Nephron (organoid): ENCODE results near the gene SHISA6.

ENCODE experiments used
- H3K27ac Mint-ChIP-seq, 3 experiments: 2 replicates each; pipeline ENCODE4 v1.8.0; 2020; ENCODE audit warnings: mixed read lengths in 3 of 3, mild to moderate bottlenecking in 2 of 3, moderate library complexity in 1 of 3
- H3K27me3 Mint-ChIP-seq: 2 replicates; pipeline ENCODE4 v1.8.0; 2021; ENCODE audit warnings: low read depth, mild to moderate bottlenecking, moderate library complexity, mixed read lengths
- H3K36me3 Mint-ChIP-seq: 2 replicates; pipeline ENCODE4 v1.8.0; 2020; ENCODE audit warnings: low read depth, mixed read lengths
- H3K4me1 Mint-ChIP-seq: 2 replicates; pipeline ENCODE4 v1.8.0; 2020; ENCODE audit warnings: mixed read lengths
- H3K4me3 Mint-ChIP-seq, 3 experiments: 2 replicates each; pipeline ENCODE4 v1.8.0; 2020; ENCODE audit warnings: mild to moderate bottlenecking in 3 of 3, mixed read lengths in 3 of 3, moderate library complexity in 2 of 3
- H3K9me3 Mint-ChIP-seq: 2 replicates; pipeline ENCODE4 v1.8.0; 2020; ENCODE audit warnings: mixed read lengths
- TF ChIP-seq, protein P1 (sequence below), 3 experiments: fragments of 200-600 bp; sonication (generic); IDR thresholded peaks; one replicate each; pipeline ENCODE4 v1.5.0; 2021; ENCODE audit warnings: antibody characterized with exemption in 3 of 3; ENCODE audit not compliant: unreplicated experiment in 3 of 3

Gene SHISA6

DNA sequence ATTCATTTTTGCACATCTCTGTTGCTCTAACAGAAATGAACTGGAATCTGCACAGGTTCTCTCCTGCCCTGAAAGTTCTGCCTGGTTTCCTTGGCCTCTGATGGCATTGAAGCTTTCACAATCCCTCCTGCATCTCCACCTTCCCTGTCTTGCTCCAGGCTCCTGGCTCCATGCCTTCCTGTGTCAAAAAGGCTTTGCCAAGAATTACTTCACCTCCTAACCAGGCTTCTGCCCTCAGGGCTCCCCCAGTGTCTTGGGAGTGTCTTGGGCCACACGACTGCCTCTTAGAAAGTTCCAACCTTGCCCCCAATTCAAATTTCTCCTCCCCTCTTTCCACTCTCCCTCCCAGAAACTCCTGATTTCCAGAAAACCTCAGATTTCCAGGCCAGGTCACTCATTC, 320.3 kb downstream of the SHISA6 start:
- Mint-ChIP-seq H3K4me3 (no peak overlapping the region), H3K4me1 (peaks cover 16% of the 10 kb centered on the region), H3K27ac (no peak overlapping the region), H3K27me3 (peaks cover 42% of the 10 kb centered on the region), H3K9me3 (no peaks in the 10 kb centered on the region), H3K36me3 (no peaks in the 10 kb centered on the region)
- TF ChIP-seq, protein P1, sequence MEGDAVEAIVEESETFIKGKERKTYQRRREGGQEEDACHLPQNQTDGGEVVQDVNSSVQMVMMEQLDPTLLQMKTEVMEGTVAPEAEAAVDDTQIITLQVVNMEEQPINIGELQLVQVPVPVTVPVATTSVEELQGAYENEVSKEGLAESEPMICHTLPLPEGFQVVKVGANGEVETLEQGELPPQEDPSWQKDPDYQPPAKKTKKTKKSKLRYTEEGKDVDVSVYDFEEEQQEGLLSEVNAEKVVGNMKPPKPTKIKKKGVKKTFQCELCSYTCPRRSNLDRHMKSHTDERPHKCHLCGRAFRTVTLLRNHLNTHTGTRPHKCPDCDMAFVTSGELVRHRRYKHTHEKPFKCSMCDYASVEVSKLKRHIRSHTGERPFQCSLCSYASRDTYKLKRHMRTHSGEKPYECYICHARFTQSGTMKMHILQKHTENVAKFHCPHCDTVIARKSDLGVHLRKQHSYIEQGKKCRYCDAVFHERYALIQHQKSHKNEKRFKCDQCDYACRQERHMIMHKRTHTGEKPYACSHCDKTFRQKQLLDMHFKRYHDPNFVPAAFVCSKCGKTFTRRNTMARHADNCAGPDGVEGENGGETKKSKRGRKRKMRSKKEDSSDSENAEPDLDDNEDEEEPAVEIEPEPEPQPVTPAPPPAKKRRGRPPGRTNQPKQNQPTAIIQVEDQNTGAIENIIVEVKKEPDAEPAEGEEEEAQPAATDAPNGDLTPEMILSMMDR (IDR thresholded peaks at IDR 0.05; ENCODE audit: unreplicated experiment in 3 of 3) = no peak

DNA sequence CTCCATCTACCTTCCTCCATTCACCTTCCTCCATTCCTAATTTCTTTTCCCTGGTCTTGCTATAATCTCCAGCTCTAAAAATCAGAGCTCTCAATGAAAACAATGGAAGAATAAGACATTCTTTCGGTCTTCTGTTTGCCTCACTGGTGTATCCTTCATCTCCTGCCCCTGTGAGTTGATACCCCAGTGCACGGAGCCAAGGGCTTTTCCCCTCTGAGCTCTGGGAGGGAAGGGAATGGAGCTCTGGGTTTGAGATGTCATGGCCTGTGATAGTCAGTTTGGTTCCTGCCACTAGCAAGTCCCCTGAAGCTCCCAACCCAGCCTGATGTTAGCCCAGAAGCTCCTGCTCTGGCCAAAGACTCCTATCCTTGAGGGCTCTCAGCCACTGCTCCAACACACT, 320.7 kb downstream of the SHISA6 start:
- H3K9me3 Mint-ChIP-seq = no peaks in the 10 kb centered on the region
- no peak overlapping the region for H3K27ac Mint-ChIP-seq

DNA sequence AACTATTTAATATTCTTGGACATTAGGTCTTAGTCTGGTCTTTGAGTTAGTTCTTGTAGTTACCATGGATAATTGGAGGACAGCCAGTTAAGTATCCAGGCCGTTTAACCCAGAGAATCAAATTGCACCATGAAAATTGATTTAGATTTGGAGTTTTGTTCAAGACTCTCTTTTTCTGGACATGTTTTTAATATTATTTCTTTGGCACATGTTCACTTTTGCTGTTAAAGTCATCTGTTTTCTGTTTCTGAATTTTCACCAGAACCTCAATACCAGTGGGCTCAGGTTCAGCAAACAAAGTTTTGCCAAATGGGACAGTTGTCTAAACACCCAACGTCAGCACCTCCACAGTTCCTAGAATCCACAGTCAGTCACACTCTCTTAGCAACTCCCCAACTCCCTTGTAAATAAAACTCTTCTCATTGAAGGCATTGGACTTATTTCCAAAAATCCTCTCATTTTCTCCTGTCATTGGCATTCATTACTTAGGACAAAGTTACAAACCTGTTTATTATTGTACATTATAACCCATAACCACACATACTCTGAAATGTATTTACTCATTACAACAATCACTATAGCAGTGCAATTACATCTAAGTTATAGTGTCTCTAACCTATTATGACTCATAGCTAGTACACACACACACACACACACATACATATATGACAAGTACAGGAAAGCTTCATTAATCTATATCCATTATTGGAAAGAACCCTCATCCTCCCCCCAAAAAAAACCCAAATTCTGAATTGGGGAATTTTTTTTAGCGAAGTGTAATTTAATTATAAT, 323.8 kb downstream of the SHISA6 start:
- TF ChIP-seq, protein P1 (IDR thresholded peaks at IDR 0.05; ENCODE audit: unreplicated experiment in 3 of 3) = no peak
- Mint-ChIP-seq H3K4me3 (no peak overlapping the region), H3K27me3 (peaks cover 25% of the 10 kb centered on the region), H3K9me3 (no peaks in the 10 kb centered on the region), H3K27ac (peak overlapping the region in 1 of 3 experiments; percentile 4), H3K36me3 (no peaks in the 10 kb centered on the region), H3K4me1 (peaks cover 16% of the 10 kb centered on the region)

More for the DNA sequence above, 320.7 kb downstream of the SHISA6 start:
- peaks cover 38% of the 10 kb centered on the region for H3K27me3 Mint-ChIP-seq
- no peak overlapping the region for H3K4me3 Mint-ChIP-seq
- peaks cover 16% of the 10 kb centered on the region for H3K4me1 Mint-ChIP-seq
- TF ChIP-seq, protein P1 (IDR thresholded peaks at IDR 0.05; ENCODE audit: unreplicated experiment in 3 of 3) = no peak
- H3K36me3 Mint-ChIP-seq = no peaks in the 10 kb centered on the region

DNA sequence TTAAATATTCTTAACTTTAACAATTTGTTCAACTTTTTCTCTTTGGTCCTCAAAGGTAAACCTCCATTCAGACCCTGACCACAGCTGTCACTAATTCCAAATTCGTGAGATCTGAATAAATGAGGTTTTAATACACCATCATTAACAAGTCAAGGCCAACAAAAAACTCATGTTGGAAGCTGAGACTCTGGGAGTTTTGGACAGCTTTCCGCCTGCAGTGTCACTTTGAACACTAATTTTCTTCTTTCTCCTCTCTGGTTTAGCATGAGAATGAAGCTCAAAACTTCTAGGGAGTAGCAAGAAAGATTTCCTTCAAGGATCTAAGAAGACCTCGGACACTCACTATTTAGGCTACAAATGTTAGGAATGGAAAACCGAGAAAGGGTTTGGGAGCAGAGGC, 324.6 kb downstream of the SHISA6 start:
- no peak overlapping the region for H3K27ac Mint-ChIP-seq
- H3K4me1 Mint-ChIP-seq = peaks cover 16% of the 10 kb centered on the region
- no peak overlapping the region for H3K4me3 Mint-ChIP-seq
- TF ChIP-seq, protein P1 (IDR thresholded peaks at IDR 0.05; ENCODE audit: unreplicated experiment in 3 of 3) = no peak
- peaks cover 25% of the 10 kb centered on the region for H3K27me3 Mint-ChIP-seq
- H3K36me3 Mint-ChIP-seq = no peaks in the 10 kb centered on the region
- H3K9me3 Mint-ChIP-seq = no peaks in the 10 kb centered on the region

DNA sequence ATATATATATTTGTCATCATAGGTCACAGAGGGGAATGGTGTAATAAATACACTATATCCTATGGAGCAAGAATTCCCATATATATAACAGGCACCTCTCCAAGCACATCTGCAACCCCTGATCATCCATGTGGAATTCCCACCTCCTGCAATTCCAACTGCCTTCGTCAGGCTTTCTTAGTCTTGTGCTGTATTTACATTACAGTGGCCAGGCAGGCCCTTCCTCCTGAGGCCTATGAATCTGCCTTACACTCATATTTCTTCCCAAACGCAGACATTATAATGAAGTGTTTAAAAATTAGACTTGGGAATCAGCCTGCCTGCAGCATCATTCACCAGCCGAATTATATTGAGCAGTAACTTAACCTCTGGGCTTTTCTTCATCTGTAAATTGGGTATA, 338.0 kb downstream of the SHISA6 start:
- H3K4me1 Mint-ChIP-seq = no peaks in the 10 kb centered on the region
- H3K27ac Mint-ChIP-seq = no peak overlapping the region
- no peaks in the 10 kb centered on the region for H3K9me3 Mint-ChIP-seq
- TF ChIP-seq, protein P1 (IDR thresholded peaks at IDR 0.05; ENCODE audit: unreplicated experiment in 3 of 3) = no peak
- H3K27me3 Mint-ChIP-seq = no peaks in the 10 kb centered on the region
- no peak overlapping the region for H3K4me3 Mint-ChIP-seq
- H3K36me3 Mint-ChIP-seq = no peaks in the 10 kb centered on the region

DNA sequence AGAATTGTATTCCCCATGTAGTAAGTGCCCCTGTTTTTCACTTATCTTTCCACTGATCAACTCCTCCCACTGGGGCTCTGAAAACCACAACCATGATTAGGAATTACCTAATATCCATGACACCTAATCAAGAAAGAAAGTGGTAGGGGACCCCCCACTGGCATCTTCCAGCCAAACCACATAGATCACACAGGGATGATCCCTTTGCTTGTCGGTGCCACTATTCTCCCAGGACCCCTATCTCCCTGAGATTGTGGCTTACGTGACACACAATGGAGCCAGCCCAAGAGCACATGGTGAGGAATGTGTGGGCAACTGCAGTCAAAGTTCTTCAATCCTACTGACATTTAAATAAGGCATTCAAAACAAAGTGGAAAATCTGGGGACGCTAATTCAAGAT, 339.7 kb downstream of the SHISA6 start:
- Mint-ChIP-seq H3K27me3 (no peaks in the 10 kb centered on the region), H3K36me3 (no peaks in the 10 kb centered on the region), H3K4me3 (no peak overlapping the region)

More for the DNA sequence above, 339.7 kb downstream of the SHISA6 start:
- no peak overlapping the region for H3K27ac Mint-ChIP-seq
- TF ChIP-seq, protein P1 (IDR thresholded peaks at IDR 0.05; ENCODE audit: unreplicated experiment in 3 of 3) = no peak
- no peaks in the 10 kb centered on the region for H3K9me3 Mint-ChIP-seq
- H3K4me1 Mint-ChIP-seq = no peaks in the 10 kb centered on the region
